MCF 10A (cell line): Measurements from ENCODE around the gene NEK6. TPM values are rescaled to one million over a fixed set of nuclear protein-coding genes. Genes with fewer than 3 reads are reported as not detected.

Experiments
- BruUV-seq: library from RNA; stranded (reverse); fragments of 400-500 nt; replicated peaks from 2 replicates; lab custom pipeline; 2021; lab: Mats Ljungman, UMichigan
- CTCF ChIA-PET: fragments of 300-600 bp; sonication (Branson Sonifier 250); formaldehyde crosslinking; extraction: SDS; loops from one replicate; lab custom pipeline; 2021; ENCODE audit warnings: antibody characterized with exemption, inconsistent platforms; lab: Yijun Ruan, JAX
- POLR2A ChIA-PET: fragments of 300-600, 350-650 bp; sonication (Branson Sonifier 250); formaldehyde crosslinking; extraction: SDS; loops from one replicate; lab custom pipeline; 2020; ENCODE audit warnings: antibody characterized with exemption, inconsistent platforms; lab: Yijun Ruan, JAX
- DNase-seq: peaks from one replicate; pipeline ENCODE4 v3.0.0-alpha.2; 2018; ENCODE audit not compliant: unreplicated experiment
- H3K27ac Mint-ChIP-seq: one replicate; pipeline ENCODE4 v1.8.0; 2022; ENCODE audit warnings: mild to moderate bottlenecking, low read depth, mixed read lengths; ENCODE audit not compliant: unreplicated experiment
- H3K27me3 Mint-ChIP-seq: one replicate; pipeline ENCODE4 v1.8.0; 2022; ENCODE audit warnings: mixed read lengths; ENCODE audit not compliant: insufficient read depth, unreplicated experiment
- H3K36me3 Mint-ChIP-seq: one replicate; pipeline ENCODE4 v1.8.0; 2022; ENCODE audit warnings: mild to moderate bottlenecking, moderate library complexity, mixed read lengths; ENCODE audit not compliant: insufficient read depth, unreplicated experiment
- H3K4me1 Mint-ChIP-seq: one replicate; pipeline ENCODE4 v1.8.0; 2022; ENCODE audit warnings: mixed read lengths; ENCODE audit not compliant: insufficient read depth, unreplicated experiment
- H3K4me3 Mint-ChIP-seq: one replicate; pipeline ENCODE4 v1.8.0; 2022; ENCODE audit warnings: mild to moderate bottlenecking, moderate library complexity, mixed read lengths; ENCODE audit not compliant: unreplicated experiment
- H3K9me3 Mint-ChIP-seq: one replicate; pipeline ENCODE4 v1.8.0; 2022; ENCODE audit warnings: mixed read lengths; ENCODE audit not compliant: unreplicated experiment
- CTCF ChIP-seq: fragments of 200-600 bp; IDR thresholded peaks from one replicate; pipeline ENCODE4 v1.8.0; 2022; ENCODE audit warnings: antibody characterized with exemption, mild to moderate bottlenecking; ENCODE audit not compliant: unreplicated experiment
- intact Hi-C: fragments of 100-400 bp; cut with micrococcal nuclease; formaldehyde crosslinking; loops from 2 replicates; pipeline ENCODE4 v1.14.1; 2022
- total RNA-seq: library from RNA; stranded (reverse); gene quantifications from 2 replicates; pipeline ENCODE4 v1.2.3, GENCODE V29; 2022

Gene NEK6
- total RNA-seq, 1 experiment from 2014 or later: 27.5 TPM

- no peak overlapping the region for H3K4me3 Mint-ChIP-seq
- DNase-seq: no peak
- H3K36me3 Mint-ChIP-seq: no peaks in the 10 kb centered on the region
- H3K4me1 Mint-ChIP-seq: no peaks in the 10 kb centered on the region
- intact Hi-C loops: no loop called here
- TF ChIP-seq CTCF: no peak
- POLR2A ChIA-PET: no interaction called here
- no TSS peak for BruUV-seq
- no peaks in the 10 kb centered on the region for H3K27me3 Mint-ChIP-seq
- H3K9me3 Mint-ChIP-seq: no peaks in the 10 kb centered on the region
- H3K27ac Mint-ChIP-seq: no peak overlapping the region
- CTCF ChIA-PET: no interaction called here
These were observed 43.0 kb upstream of the NEK6 start for GRCh38 chr9:124214596-124215367.

- no peaks in the 10 kb centered on the region for H3K9me3 Mint-ChIP-seq
- CTCF ChIA-PET: no interaction called here
These were observed 42.3 kb upstream of the NEK6 start for GRCh38 chr9:124215368-124215910.

GRCh38 chr9:124215956-124216355 lies 41.8 kb upstream of the NEK6 start:
- intact Hi-C loops: no loop called here
- no peak overlapping the region for H3K27ac Mint-ChIP-seq
- CTCF ChIA-PET: no interaction called here
- H3K27me3 Mint-ChIP-seq: no peaks in the 10 kb centered on the region
- no peak overlapping the region for H3K4me3 Mint-ChIP-seq
- POLR2A ChIA-PET: no interaction called here
- H3K4me1 Mint-ChIP-seq: no peaks in the 10 kb centered on the region
- TF ChIP-seq CTCF: no peak
- no TSS peak for BruUV-seq
- no peaks in the 10 kb centered on the region for H3K36me3 Mint-ChIP-seq
- DNase-seq: no peak
- H3K9me3 Mint-ChIP-seq: no peaks in the 10 kb centered on the region

More at GRCh38 chr9:124215368-124215910, 42.3 kb upstream of the NEK6 start:
- no peak for DNase-seq
- no peak for TF ChIP-seq CTCF
- Mint-ChIP-seq H3K36me3 (no peaks in the 10 kb centered on the region), H3K4me3 (no peak overlapping the region), H3K4me1 (no peaks in the 10 kb centered on the region), H3K27ac (no peak overlapping the region), H3K27me3 (no peaks in the 10 kb centered on the region)
- intact Hi-C loops: no loop called here
- no TSS peak for BruUV-seq
- POLR2A ChIA-PET: no interaction called here

- TF ChIP-seq CTCF: no peak
- no peaks in the 10 kb centered on the region for H3K9me3 Mint-ChIP-seq
- no peaks in the 10 kb centered on the region for H3K4me1 Mint-ChIP-seq
- intact Hi-C loops: no loop called here
- H3K36me3 Mint-ChIP-seq: no peaks in the 10 kb centered on the region
- H3K27me3 Mint-ChIP-seq: no peaks in the 10 kb centered on the region
- ChIA-PET CTCF (no interaction called here), POLR2A (no interaction called here)
- no peak for DNase-seq
- no peak overlapping the region for H3K4me3 Mint-ChIP-seq
- no TSS peak for BruUV-seq
- H3K27ac Mint-ChIP-seq: no peak overlapping the region
These were observed 41.1 kb upstream of the NEK6 start for GRCh38 chr9:124216474-124217176.
